ENCODE results near the gene FAM47B.

The FAM47B gene

DNA sequence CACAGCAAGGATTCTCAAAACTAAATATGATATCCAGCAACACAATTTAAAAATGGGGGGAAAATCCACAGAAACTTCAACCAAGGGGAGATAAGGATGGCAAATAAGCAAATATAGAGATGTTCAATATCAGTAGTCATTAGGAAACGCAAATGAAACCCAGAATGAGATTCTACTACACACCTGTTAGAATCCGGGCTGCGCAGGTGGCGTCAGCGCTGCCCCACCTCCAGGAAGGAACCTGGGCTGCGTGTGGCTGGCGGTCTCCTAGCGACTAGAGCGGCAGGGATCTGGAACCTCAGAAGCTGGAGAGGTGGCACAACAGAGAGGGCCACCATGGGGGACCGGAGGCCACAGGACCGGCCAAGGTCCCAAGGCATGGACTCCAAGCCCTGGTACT, at the start of gene FAM47B:
Gene FAM47B (plus strand): TSS at position 301 of the 400 bp plus-strand sequence. CDS start 36 bp downstream, at position 337.
- DNase-seq (ENCODE audit: low read depth): no peak
- H3K4me3 ChIP-seq (ENCODE audit: low read depth, low read length): no peak within 1 kb of the TSS

DNA sequence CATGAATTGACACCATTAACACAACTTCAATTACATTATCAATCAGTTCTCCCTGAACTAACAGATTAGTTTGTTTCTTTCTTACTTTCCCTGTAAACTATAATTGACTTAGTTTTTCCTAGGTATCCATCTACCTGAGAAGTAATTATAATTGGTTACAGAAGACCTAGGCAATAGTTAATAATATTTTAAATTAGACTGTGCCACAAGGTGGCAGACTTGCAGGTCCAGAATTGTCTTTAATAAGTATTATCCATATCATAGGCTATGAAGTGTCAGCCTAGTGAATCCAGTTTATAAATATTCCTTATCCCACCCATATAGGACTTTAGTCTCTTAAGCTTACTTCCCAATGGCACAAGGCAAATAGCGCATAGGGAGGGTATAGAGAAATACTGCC, 48.9 kb upstream of the FAM47B start:
- H3K4me3 ChIP-seq (ENCODE audit: low read depth, low read length): no peak overlapping the region
- no peak for DNase-seq (ENCODE audit: low read depth)

DNA sequence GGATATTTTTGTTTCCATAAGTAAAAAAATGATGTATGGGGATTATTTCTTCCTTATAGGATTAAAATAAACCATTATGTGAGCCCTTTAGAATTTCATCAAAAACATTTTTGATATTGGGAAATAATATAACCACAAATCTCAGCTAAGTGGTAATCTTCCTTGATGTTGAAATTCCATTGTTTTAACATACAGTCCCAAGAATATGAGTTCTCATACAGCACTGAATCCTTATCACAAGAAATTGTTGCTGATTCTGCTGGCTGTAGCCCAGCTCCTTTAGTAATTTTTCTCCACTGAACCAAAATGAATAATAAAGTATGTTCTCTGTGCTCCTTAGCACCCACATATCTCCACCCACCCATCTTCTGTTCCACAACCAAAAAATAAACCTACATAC, 41.9 kb upstream of the FAM47B start:
- DNase-seq (ENCODE audit: low read depth): no peak
- no peak overlapping the region for H3K4me3 ChIP-seq (ENCODE audit: low read depth, low read length)

DNA sequence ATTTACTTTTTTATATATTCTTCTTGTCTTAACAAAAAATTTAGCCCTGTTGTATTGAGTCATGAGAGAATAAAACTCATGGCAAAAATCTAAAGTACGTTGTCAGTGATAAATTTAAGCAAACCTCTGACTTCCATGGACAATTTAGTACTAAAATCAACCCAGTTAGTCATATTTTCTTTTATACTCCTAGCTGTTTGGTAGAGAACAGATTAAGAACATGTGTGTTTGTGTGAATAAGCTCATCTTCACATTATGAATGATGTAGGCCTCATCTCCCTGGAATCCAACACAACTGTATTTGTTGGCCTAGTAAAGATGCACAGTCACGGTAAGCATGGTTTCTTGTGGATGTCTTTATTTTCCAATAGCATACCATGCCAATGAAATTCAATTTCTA, 40.8 kb upstream of the FAM47B start:
- DNase-seq (ENCODE audit: low read depth): no peak
- H3K4me3 ChIP-seq (ENCODE audit: low read depth, low read length): no peak overlapping the region

DNA sequence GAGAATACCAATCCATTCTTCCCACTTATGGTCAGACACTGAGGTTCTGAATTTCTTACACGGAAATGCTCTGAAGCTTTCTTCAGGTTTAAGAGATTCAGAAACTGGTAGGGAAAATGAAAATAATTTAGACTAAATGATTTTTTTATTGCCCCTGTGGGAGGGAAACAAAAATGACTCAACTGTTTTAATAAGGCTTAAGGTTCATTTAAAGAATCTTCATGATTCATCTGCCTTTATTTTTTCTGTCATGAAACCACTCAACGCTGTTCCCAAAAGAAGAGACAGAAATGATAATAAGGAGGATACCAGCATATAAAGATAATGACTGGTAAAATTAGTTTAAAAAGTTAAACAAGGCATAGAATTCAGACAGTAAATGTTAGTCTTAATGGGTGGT, 39.3 kb upstream of the FAM47B start:
- H3K4me3 ChIP-seq (ENCODE audit: low read depth, low read length): no peak overlapping the region

DNA sequence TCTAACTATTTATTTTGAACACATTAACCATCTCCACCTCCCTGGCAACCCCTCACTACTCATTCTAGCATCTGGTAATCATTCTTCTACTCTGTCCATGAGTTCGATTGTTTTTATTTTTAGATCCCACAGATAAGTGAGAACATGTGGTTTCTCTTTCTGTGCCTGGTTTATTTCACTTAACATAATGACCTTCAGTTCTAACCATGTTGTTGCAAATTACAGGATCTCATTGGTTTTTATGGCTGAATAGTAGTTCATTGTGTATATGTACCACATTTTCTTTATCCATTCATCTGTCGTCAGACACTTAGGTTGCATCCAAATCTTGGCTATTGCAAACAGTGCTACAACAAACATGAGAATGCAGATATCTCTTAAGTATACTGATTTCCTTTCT, 33.4 kb upstream of the FAM47B start:
- no peak for DNase-seq (ENCODE audit: low read depth)
- no peak overlapping the region for H3K4me3 ChIP-seq (ENCODE audit: low read depth, low read length)

More for the DNA sequence above, 39.3 kb upstream of the FAM47B start:
- DNase-seq (ENCODE audit: low read depth): no peak

DNA sequence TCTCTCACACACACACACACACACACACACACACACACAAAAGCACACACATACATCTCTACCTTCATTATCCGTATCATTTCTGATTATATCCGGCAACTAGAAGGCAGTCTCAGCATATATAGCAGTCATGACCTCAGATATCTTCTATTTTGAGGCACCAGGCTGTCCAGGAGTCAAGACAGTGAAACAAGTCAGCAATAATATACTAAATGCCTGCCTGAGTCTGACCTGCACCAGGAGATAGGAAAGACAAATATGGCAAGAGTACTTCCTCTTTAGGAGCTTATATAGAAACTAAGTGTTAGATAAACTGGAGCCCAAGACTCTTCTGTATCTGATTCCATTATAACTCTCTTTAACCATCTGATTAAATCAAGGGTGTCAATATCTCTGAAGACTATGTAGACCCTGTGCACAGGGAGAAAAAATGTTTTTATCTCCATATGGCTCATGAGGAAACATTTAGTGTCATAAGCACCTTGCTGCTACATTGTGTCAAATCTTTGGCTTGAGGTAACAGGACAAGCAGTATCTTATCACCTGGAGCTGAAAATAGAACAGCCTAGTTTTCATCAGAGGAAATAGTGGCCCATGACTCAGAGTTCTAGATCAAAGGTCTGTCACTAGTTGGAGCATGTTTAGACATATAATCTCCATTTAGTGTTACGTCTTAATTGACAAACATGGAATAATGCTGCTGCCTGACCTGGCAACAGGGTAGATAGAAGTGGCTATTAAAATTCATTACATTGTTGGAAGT, 27.0 kb upstream of the FAM47B start:
- H3K4me3 ChIP-seq (ENCODE audit: low read depth, low read length): no peak overlapping the region
- no peak for DNase-seq (ENCODE audit: low read depth)

DNA sequence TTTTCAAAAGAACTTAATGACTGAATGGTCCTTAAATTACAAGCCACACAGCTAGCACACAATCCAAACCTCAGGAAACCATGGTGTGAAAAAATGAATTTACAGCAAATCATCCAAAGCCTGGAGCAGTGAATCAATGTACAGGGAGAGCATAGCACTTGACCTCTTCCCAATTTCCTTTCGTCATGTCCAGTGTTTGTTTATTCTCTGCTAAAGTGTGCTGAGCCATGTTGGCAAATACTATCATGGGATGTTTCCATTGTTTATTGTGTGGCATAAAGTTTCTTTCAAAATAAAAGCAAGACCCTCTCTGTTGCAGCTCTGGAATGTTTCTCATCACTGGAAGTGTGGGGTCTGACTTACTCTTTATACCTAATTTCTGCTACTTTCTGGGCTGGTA, 25.4 kb upstream of the FAM47B start:
- no peak for DNase-seq (ENCODE audit: low read depth)
- no peak overlapping the region for H3K4me3 ChIP-seq (ENCODE audit: low read depth, low read length)

DNA sequence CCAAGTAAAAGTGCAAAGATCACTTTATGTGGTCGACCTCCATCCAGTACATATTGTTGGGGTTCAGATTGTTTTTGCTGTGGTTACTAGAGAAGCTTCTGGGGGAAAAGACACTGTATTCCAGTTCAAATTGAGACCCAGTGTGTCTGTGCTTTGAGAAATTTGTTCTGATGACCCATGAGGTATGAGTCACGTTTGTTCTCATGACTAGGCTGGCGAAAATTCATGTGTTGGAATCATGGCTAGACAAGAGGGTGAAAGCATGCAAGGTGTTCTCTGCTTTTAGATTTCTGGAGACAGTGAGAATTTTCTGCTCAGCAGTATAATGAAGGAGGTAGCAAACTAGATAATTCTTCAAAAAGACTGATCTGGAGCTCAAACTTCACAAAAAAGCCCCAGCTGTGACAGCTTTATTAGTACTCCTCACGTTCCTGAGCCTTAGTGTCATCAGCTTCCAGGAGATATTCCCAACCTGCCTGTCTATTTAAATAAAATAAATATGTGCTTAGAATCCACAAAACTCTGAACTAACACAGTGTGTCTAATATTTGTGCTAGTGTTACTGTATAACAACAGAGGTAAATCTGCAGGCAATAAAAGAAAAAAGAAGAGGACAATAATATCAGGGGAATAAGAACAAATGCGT, 24.4 kb upstream of the FAM47B start:
- no peak for DNase-seq (ENCODE audit: low read depth)
- H3K4me3 ChIP-seq (ENCODE audit: low read depth, low read length): no peak overlapping the region

DNA sequence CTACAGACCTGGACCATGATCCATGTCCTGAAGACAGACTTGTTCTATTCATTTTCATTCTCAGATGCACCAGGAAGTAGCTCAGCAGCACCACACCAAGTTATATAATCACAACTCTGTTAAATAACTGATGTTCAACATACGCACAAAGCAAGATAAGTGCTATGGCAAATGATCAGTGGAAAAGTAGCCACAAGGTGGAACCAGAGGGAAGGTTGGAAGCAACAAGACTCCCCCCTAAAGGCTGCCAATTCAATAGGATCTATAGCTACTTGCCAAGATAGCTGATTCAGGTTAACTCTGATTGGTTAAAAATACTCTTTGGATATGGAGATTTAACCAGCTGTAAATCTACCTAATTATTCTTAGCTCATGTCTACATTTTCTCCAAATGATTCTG, 23.7 kb upstream of the FAM47B start:
- no peak for DNase-seq (ENCODE audit: low read depth)
- H3K4me3 ChIP-seq (ENCODE audit: low read depth, low read length): no peak overlapping the region

DNA sequence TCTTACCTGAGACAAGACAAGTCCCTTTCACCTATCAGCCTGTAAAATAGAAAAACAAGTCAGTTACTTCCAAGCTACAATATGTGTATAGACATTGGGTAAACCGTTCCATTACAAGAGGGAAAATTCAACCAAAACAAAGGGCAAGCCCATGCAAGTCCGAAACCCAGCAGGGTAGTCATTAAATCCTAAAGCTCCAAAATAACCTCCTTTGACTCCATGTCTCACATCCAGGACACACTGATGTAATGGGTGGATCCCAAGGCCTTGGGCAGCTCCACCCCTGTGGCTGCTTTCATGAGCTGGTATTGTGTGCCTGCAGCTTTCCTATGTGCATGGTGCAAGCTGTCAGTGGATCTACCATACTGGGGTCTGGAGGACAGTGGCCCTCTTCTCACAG, 14.7 kb upstream of the FAM47B start:
- H3K4me3 ChIP-seq (ENCODE audit: low read depth, low read length): no peak overlapping the region
- DNase-seq (ENCODE audit: low read depth): no peak

DNA sequence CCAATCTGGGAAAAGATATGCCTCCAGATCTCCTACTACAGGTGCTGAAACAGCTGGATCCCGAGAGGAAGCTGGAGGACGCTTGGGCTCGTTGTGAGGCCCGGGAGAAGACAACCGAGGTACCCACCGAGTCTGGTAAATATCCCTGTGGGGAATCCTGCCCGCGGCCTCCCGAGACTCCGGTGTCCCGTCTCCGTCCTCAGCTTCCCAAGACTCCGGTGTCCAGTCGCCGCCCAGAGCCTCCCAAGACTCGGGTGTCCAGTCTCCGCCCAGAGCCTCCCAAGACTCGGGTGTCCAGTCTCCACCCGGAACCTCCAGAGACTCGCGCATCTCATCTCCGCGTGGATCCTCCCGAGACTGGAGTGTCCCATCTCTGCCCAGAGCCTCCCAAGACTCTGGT, 639 bp downstream of the FAM47B start:
- DNase-seq (ENCODE audit: low read depth): no peak
- no peak overlapping the region for H3K4me3 ChIP-seq (ENCODE audit: low read depth, low read length)

DNA sequence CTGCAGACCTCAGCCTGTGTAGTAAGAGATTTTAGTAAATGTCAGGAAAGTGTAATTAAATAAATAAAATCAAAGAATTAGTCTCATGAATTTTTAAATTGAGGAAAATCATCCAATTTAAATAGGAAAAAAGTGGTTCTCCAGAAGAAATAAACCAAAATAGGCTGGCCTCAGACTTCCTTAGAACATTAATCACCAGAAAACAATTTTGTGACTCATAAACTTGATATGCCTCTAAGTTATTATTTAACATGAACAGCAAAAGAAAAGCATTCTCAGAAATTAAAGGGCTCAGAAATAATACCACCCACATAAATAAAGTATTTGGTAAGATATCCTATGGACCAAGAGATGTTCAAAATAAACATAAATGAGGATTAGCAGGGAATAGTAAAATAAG, 14.3 kb downstream of the FAM47B start:
- H3K4me3 ChIP-seq (ENCODE audit: low read depth, low read length): no peak overlapping the region
- DNase-seq (ENCODE audit: low read depth): no peak

DNA sequence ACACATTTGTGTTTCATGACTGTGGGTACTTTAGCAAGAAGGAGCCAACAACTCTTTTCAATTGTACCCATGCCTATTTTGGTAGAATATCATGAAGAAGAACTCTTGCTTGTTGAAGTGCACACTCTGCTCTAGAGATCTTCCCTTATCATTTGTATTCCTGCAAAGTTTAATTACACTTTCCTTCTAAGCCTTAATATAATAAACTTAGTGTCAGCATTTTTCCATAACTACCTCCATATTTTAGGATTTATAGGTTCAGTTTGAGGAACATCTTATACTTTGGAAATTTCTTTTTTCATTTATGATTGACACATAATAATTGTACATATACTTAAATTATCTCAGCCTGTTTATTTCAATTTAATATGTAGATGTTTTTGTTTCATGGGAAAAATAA, 19.1 kb downstream of the FAM47B start:
- no peak overlapping the region for H3K4me3 ChIP-seq (ENCODE audit: low read depth, low read length)
- no peak for DNase-seq (ENCODE audit: low read depth)

DNA sequence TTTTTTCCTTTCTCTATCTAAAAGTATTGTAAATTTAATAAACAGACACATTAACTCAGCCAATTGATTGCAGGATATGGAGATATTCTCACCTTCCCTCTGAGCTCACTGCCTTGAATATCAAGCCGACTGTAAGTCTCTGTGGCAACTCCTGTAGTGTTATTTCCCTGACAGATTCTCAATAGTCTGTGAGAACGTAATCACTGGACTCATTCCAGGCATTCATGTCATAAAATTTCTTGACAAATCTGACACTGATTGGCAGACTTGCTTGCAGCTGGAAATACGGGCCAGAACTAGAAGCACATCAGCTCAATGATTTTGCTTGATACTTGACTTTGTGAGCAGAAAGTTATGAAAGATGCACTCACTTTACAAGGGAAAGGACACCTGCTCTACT, 29.6 kb downstream of the FAM47B start:
- no peak overlapping the region for H3K4me3 ChIP-seq (ENCODE audit: low read depth, low read length)

DNA sequence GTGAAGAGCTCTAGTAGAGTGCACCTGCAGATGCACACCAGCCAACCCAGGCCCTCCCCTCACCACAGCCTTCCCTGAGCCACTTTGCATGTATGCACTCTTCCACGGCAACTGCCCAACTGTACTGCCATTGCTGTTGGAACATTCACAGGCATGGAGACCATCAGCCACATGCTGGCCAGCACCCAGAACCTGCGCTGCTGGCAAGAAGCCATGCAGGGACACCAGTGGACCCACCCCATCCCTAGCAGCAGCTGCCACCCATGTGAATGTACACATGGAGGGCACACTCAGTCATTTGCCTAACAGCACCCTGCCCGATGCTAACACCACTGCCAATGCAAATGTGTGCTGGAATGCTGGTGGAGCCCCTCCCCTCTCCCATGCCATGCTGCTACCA, 35.6 kb downstream of the FAM47B start:
- no peak for DNase-seq (ENCODE audit: low read depth)
- no peak overlapping the region for H3K4me3 ChIP-seq (ENCODE audit: low read depth, low read length)

More for the DNA sequence above, 29.6 kb downstream of the FAM47B start:
- DNase-seq (ENCODE audit: low read depth): no peak

DNA sequence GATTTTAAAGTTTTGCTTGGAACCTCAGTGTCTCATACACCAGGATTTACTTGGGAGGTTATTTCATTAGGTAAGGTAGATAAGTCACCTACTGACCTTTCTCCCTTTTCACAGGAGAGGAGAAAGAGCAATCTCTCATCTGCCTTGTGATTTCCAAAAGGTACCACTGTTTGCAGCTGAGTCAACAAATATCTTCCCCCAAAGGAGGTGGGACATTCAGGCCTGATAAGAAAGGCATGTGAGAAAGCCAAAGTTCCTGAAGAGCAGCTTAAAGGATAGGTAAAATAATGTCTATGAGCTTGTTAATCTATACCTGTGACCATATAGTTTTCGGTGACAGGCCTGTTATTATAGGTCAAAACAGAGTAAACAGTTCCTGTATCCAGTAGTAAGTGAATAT, 45.0 kb downstream of the FAM47B start:
- no peak overlapping the region for H3K4me3 ChIP-seq (ENCODE audit: low read depth, low read length)
- DNase-seq (ENCODE audit: low read depth): no peak

Data from skeletal muscle cell (primary cell).